Stromal cell of bone marrow (primary cell): ENCODE measurements around the gene MRPS9.

Source experiments
- DNase-seq: peaks from one replicate; pipeline ENCODE4 v3.0.0-alpha.2; 2012; ENCODE audit warnings: low read depth

Gene MRPS9

GRCh38 chr2:105125428-105125827 lies 87.6 kb downstream of the MRPS9 start:
- no peak for DNase-seq

- no peak for DNase-seq
Observed at GRCh38 chr2:105125920-105126319, 88.1 kb downstream of the MRPS9 start.

GRCh38 chr2:105126336-105126735 lies 88.5 kb downstream of the MRPS9 start:
- no peak for DNase-seq

- DNase-seq = no peak
Observed at GRCh38 chr2:105127289-105127915, 89.5 kb downstream of the MRPS9 start.

- DNase-seq = no peak
Observed at GRCh38 chr2:105129722-105130232, 91.9 kb downstream of the MRPS9 start.

- DNase-seq = no peak
Observed at GRCh38 chr2:105130546-105130945, 92.7 kb downstream of the MRPS9 start.

GRCh38 chr2:105134081-105134480 lies 96.2 kb downstream of the MRPS9 start:
- DNase-seq = no peak

GRCh38 chr2:105135436-105135835 lies 97.6 kb downstream of the MRPS9 start:
- DNase-seq = no peak

- DNase-seq = no peak
Observed at GRCh38 chr2:105136394-105136793, 98.5 kb downstream of the MRPS9 start.

GRCh38 chr2:105138643-105139042 lies 100.8 kb downstream of the MRPS9 start:
- DNase-seq = no peak

- DNase-seq = no peak
Observed at GRCh38 chr2:105139556-105140239, 101.8 kb downstream of the MRPS9 start.

- DNase-seq = no peak
Observed at GRCh38 chr2:105140240-105140568, 102.3 kb downstream of the MRPS9 start.

GRCh38 chr2:105141099-105141614 lies 103.3 kb downstream of the MRPS9 start:
- no peak for DNase-seq

GRCh38 chr2:105142239-105142638 lies 104.4 kb downstream of the MRPS9 start:
- no peak for DNase-seq

GRCh38 chr2:105143094-105143466 lies 105.2 kb downstream of the MRPS9 start:
- DNase-seq = no peak

GRCh38 chr2:105143467-105144151 lies 105.7 kb downstream of the MRPS9 start:
- no peak for DNase-seq

GRCh38 chr2:105144152-105144940 lies 106.5 kb downstream of the MRPS9 start:
- no peak for DNase-seq

- DNase-seq = no peak
Observed at GRCh38 chr2:105144941-105145300, 107.1 kb downstream of the MRPS9 start.

- DNase-seq = no peak
Observed at GRCh38 chr2:105149272-105149671, 111.4 kb downstream of the MRPS9 start.
